DMS 273 (cell line): Measurements from ENCODE around the gene SPAG5.
"Not testable (repeated sequence)": the region's sequence is repeated elsewhere in the genome, so short reads cannot be mapped to it uniquely, and the experiment has no call there.

ENCODE experiments used
- DNase-seq: peaks from one replicate; lab custom pipeline; 2025; ENCODE audit not compliant: unreplicated experiment; lab: John Stamatoyannopoulos, UW

SPAG5 gene

GRCh38 chr17:28610376-28610775 is 11.6 kb upstream of the SPAG5 start:
- no peak for DNase-seq

- DNase-seq: not testable (repeated sequence)
Observed at GRCh38 chr17:28604031-28604430, 5.2 kb upstream of the SPAG5 start.

- DNase-seq: peak; percentile 91
Observed at GRCh38 chr17:28599311-28600184, 723 bp upstream of the SPAG5 start.

- no peak for DNase-seq
Observed at GRCh38 chr17:28598389-28598788, 436 bp downstream of the SPAG5 start.

- DNase-seq: no peak
Observed at GRCh38 chr17:28597606-28598383, 1.0 kb downstream of the SPAG5 start.

- DNase-seq: no peak
Observed at GRCh38 chr17:28592260-28592659, 6.6 kb downstream of the SPAG5 start.

GRCh38 chr17:28585851-28586250 is 13.0 kb downstream of the SPAG5 start:
- DNase-seq: no peak

GRCh38 chr17:28584434-28584833 is 14.4 kb downstream of the SPAG5 start:
- DNase-seq: no peak

GRCh38 chr17:28582513-28582912 is 16.3 kb downstream of the SPAG5 start:
- no peak for DNase-seq

GRCh38 chr17:28580959-28581358 is 17.9 kb downstream of the SPAG5 start:
- DNase-seq: no peak

- no peak for DNase-seq
Observed at GRCh38 chr17:28579526-28579925, 19.3 kb downstream of the SPAG5 start.

GRCh38 chr17:28578246-28579195 is 20.3 kb downstream of the SPAG5 start:
- DNase-seq: no peak

- DNase-seq: peak; percentile 64
Observed at GRCh38 chr17:28577466-28577824, 21.4 kb downstream of the SPAG5 start.

- peak; percentile 99 for DNase-seq
Observed at GRCh38 chr17:28576758-28577465, 21.9 kb downstream of the SPAG5 start, which contains the start of gene ALDOC. Gene ALDOC, minus strand, starts transcription at chr17:28576895. Its CDS starts 1,363 bp downstream, at chr17:28575532.

GRCh38 chr17:28576016-28576415 is 22.8 kb downstream of the SPAG5 start:
- DNase-seq: not testable (repeated sequence)

GRCh38 chr17:28575126-28575795 is 23.6 kb downstream of the SPAG5 start:
- peak; percentile 41 for DNase-seq

- DNase-seq: peak; percentile 39
Observed at GRCh38 chr17:28574526-28574925, 24.3 kb downstream of the SPAG5 start.

GRCh38 chr17:28573966-28574480 is 24.8 kb downstream of the SPAG5 start:
- DNase-seq: no peak

- DNase-seq: no peak
Observed at GRCh38 chr17:28573521-28573920, 25.3 kb downstream of the SPAG5 start.

- no peak for DNase-seq
Observed at GRCh38 chr17:28573040-28573380, 25.8 kb downstream of the SPAG5 start.
